PC-3 (cell line): ENCODE data around the gene TUFT1. TPM values are rescaled to one million over a fixed set of nuclear protein-coding genes. Genes with fewer than 3 reads are reported as not detected.

ENCODE experiments used
- ATAC-seq: fragments of 200-7000 bp; cut with Tn5 transposase; 2 replicates; pipeline ENCODE4 v1.9.1; 2020; ENCODE audit warnings: mild to moderate bottlenecking, moderate library complexity
- BruUV-seq: library from RNA; stranded (reverse); fragments of 400-500 nt; replicated peaks from 2 replicates; lab custom pipeline; 2021; lab: Mats Ljungman, UMichigan
- CTCF ChIA-PET: fragments of 300-600 bp; sonication (Branson Sonifier 250); formaldehyde crosslinking; loops from one replicate; lab custom pipeline; 2022; ENCODE audit warnings: antibody characterized with exemption; lab: Charles Lee
- POLR2A ChIA-PET: fragments of 300-600 bp; sonication (Branson Sonifier 250); formaldehyde crosslinking; loops from one replicate; lab custom pipeline; 2022; ENCODE audit warnings: antibody characterized with exemption; ENCODE audit not compliant: unreplicated experiment; lab: Charles Lee
- DNase-seq: peaks from one replicate; pipeline ENCODE4 v3.0.0-alpha.2; 2015
- H2AFZ ChIP-seq: fragments of 300-600 bp; sonication (generic); 2 replicates; pipeline ENCODE4 v1.6.0; 2016; ENCODE audit warnings: antibody characterized with exemption, low read length
- H3F3A ChIP-seq: fragments of 300-600 bp; sonication (generic); one replicate; pipeline ENCODE4 v1.6.0; 2017; ENCODE audit warnings: antibody characterized with exemption, low read length, control low read depth, mild to moderate bottlenecking; ENCODE audit not compliant: unreplicated experiment
- H3K27ac ChIP-seq: fragments of 300-600 bp; sonication (generic); 2 replicates; pipeline ENCODE4 v1.5.1; 2016; ENCODE audit warnings: mild to moderate bottlenecking, low read length
- H3K27me3 ChIP-seq: fragments of 300-600 bp; sonication (generic); 2 replicates; pipeline ENCODE4 v1.6.1; 2016; ENCODE audit warnings: low read length, mixed read lengths
- H3K36me3 ChIP-seq: fragments of 300-600 bp; sonication (generic); 2 replicates; pipeline ENCODE4 v1.6.1; 2016; ENCODE audit warnings: low read depth, mixed run types, low read length, mixed read lengths
- H3K4me1 ChIP-seq: fragments of 300-600 bp; sonication (generic); 2 replicates; pipeline ENCODE4 v1.5.1; 2016; ENCODE audit warnings: low read length; ENCODE audit not compliant: insufficient read depth
- H3K4me2 ChIP-seq: fragments of 300-600 bp; sonication (generic); 2 replicates; pipeline ENCODE4 v1.6.0; 2016; ENCODE audit warnings: low read length
- H3K4me3 ChIP-seq: fragments of 300-600 bp; sonication (generic); 2 replicates; pipeline ENCODE4 v1.5.1; 2016; ENCODE audit warnings: mild to moderate bottlenecking, low read length, mixed read lengths
- H3K79me2 ChIP-seq: fragments of 300-600 bp; sonication (generic); 2 replicates; pipeline ENCODE4 v1.6.1; 2017; ENCODE audit warnings: low read length, mixed read lengths
- H3K9ac ChIP-seq: fragments of 300-600 bp; sonication (generic); 2 replicates; pipeline ENCODE4 v1.6.0; 2016; ENCODE audit warnings: mild to moderate bottlenecking, low read length
- H3K9me2 ChIP-seq: fragments of 300-600 bp; sonication (generic); replicated peaks from 2 replicates; pipeline ENCODE4 v1.6.1; 2016; ENCODE audit warnings: mixed run types, low read length, mixed read lengths
- H3K9me3 ChIP-seq: fragments of 300-600 bp; sonication (generic); 2 replicates; pipeline ENCODE4 v1.6.1; 2016; ENCODE audit warnings: low read length, mixed read lengths
- H4K20me1 ChIP-seq: fragments of 300-600 bp; sonication (generic); 2 replicates; pipeline ENCODE4 v1.6.1; 2016; ENCODE audit warnings: low read length, mixed read lengths
- CTCF ChIP-seq: fragments of 300-600 bp; sonication (generic); conservative IDR thresholded peaks from 2 replicates; pipeline ENCODE4 v1.5.1; 2017; ENCODE audit warnings: antibody characterized with exemption, low read depth, mild to moderate bottlenecking, low read length
- EZH2 ChIP-seq: fragments of 300-600 bp; sonication (generic); IDR thresholded peaks from one replicate; pipeline ENCODE4 v1.6.1; 2017; ENCODE audit warnings: antibody characterized with exemption, mild to moderate bottlenecking, low read length; ENCODE audit not compliant: unreplicated experiment
- EZH2phosphoT487 ChIP-seq: fragments of 300-600 bp; sonication (generic); IDR thresholded peaks from 2 replicates; pipeline ENCODE4 v1.6.1; 2018; ENCODE audit warnings: mild to moderate bottlenecking, antibody characterized with exemption, low read length, borderline replicate concordance
- intact Hi-C: fragments of 100-400 bp; cut with micrococcal nuclease; formaldehyde crosslinking; loops from 2 replicates; pipeline ENCODE4 v1.9.0; 2023
- total RNA-seq: library from RNA; depleted of rRNA; stranded (reverse); fragments of >200 nt; gene quantifications from 2 replicates; pipeline ENCODE4 v1.2.3, GENCODE V29; 2014

The TUFT1 gene
- total RNA-seq, 1 experiment from 2014 or later, result 33.9 TPM

GRCh38 chr1:151612501-151613281 is 72.6 kb downstream of the TUFT1 start:
- H2AFZ ChIP-seq, result peak overlapping the region; percentile 95
- ChIA-PET POLR2A (interaction anchor here (0.6 kb wide), 1 partner anchor 65 kb away, joined by 5 read pairs; no protein-coding TSS in a partner anchor), CTCF (interaction anchor here (0.6 kb wide), 1 partner anchor 312 kb away, joined by 5 read pairs; no protein-coding TSS in a partner anchor)
- TF ChIP-seq EZH2phosphoT487, result no peak
- TF ChIP-seq EZH2, result no peak
- peak overlapping the region; percentile 83 for H3K9ac ChIP-seq
- H3K4me2 ChIP-seq, result peak overlapping the region; percentile 89
- H3F3A ChIP-seq, result peaks cover 9% of the 10 kb centered on the region
- H3K4me3 ChIP-seq, result peak overlapping the region; percentile 87
- no peaks in the 10 kb centered on the region for H3K9me3 ChIP-seq
- peaks cover 50% of the 10 kb centered on the region for H3K79me2 ChIP-seq
- ATAC-seq (peak; percentile 9), DNase-seq (no peak)
- peaks cover 3% of the 10 kb centered on the region; the same call in 1 of the 2 replicates for H4K20me1 ChIP-seq
- no peaks in the 10 kb centered on the region for H3K27me3 ChIP-seq
- H3K9me2 ChIP-seq, result no peaks in the 10 kb centered on the region
- no peak overlapping the region for H3K27ac ChIP-seq
- peaks cover 49% of the 10 kb centered on the region for H3K4me1 ChIP-seq
- no TSS peak for BruUV-seq
- intact Hi-C loops, result loop anchor here (2.0 to 10.0 kb wide), 3 partner anchors 18 to 382 kb away; partner anchors contain the start of genes C2CD4D, RORC and S100A10
- H3K36me3 ChIP-seq, result no peaks in the 10 kb centered on the region

- no peaks in the 10 kb centered on the region for H3K9me3 ChIP-seq
- CTCF ChIA-PET, result no interaction called here
Measured at GRCh38 chr1:151613282-151613780, 73.2 kb downstream of the TUFT1 start.

More at GRCh38 chr1:151613282-151613780, 73.2 kb downstream of the TUFT1 start:
- H3K4me1 ChIP-seq, result peaks cover 50% of the 10 kb centered on the region
- peak overlapping the region; percentile 95 for H2AFZ ChIP-seq
- peaks cover 3% of the 10 kb centered on the region; the same call in 1 of the 2 replicates for H4K20me1 ChIP-seq
- no peaks in the 10 kb centered on the region for H3K36me3 ChIP-seq
- H3K27ac ChIP-seq, result no peak overlapping the region
- no peaks in the 10 kb centered on the region for H3K27me3 ChIP-seq
- POLR2A ChIA-PET, result no interaction called here
- TF ChIP-seq EZH2 (no peak), CTCF (no peak), EZH2phosphoT487 (no peak)
- peak overlapping the region; percentile 89 for H3K4me2 ChIP-seq
- H3K9me2 ChIP-seq, result no peaks in the 10 kb centered on the region
- peaks cover 56% of the 10 kb centered on the region for H3K79me2 ChIP-seq
- peak overlapping the region; percentile 83 for H3K9ac ChIP-seq
- intact Hi-C loops, result loop anchor here (2.0 to 10.0 kb wide), 3 partner anchors 19 to 381 kb away; partner anchors contain the start of genes C2CD4D, RORC and S100A10
- no peak for DNase-seq
- H3K4me3 ChIP-seq, result peak overlapping the region; percentile 87
- ATAC-seq, result no peak
- peaks cover 9% of the 10 kb centered on the region for H3F3A ChIP-seq
- BruUV-seq, result TSS peak; percentile 17
